Adipocyte (in vitro differentiated cells): ENCODE data around the gene PDIA5.

Source experiments
- DNase-seq: peaks from one replicate; pipeline ENCODE4 v3.0.0-alpha.2; 2015; ENCODE audit warnings: low read depth
- H3K27me3 ChIP-seq: replicated peaks from 2 replicates; pipeline ENCODE4 v1.7.0; 2013; ENCODE audit warnings: mild to moderate bottlenecking, low read length, moderate library complexity; ENCODE audit not compliant: control insufficient read depth, insufficient read depth
- H3K36me3 ChIP-seq: 2 replicates; pipeline ENCODE4 v1.7.0; 2013; ENCODE audit warnings: low read length, mild to moderate bottlenecking, moderate library complexity; ENCODE audit not compliant: control insufficient read depth, insufficient read depth, severe bottlenecking
- H3K4me1 ChIP-seq: 2 replicates; pipeline ENCODE4 v1.7.0; 2013; ENCODE audit warnings: mild to moderate bottlenecking, low read length, moderate library complexity; ENCODE audit not compliant: control insufficient read depth, insufficient read depth
- H3K4me3 ChIP-seq: 2 replicates; pipeline ENCODE4 v1.7.0; 2013; ENCODE audit warnings: mild to moderate bottlenecking, low read length, moderate library complexity
- H3K9ac ChIP-seq: 2 replicates; pipeline ENCODE4 v1.7.0; 2013; ENCODE audit warnings: mild to moderate bottlenecking, low read length, moderate library complexity
- H3K9me3 ChIP-seq: 2 replicates; pipeline ENCODE4 v1.7.0; 2013; ENCODE audit warnings: mild to moderate bottlenecking, low read length, moderate library complexity; ENCODE audit not compliant: control insufficient read depth

Gene PDIA5

GRCh38 chr3:123061856-123062255 is 5.0 kb upstream of the PDIA5 start:
- Histone ChIP-seq H3K4me3 (no peak overlapping the region), H3K9me3 (no peaks in the 10 kb centered on the region), H3K4me1 (peaks cover 5% of the 10 kb centered on the region), H3K9ac (no peak overlapping the region), H3K36me3 (no peaks in the 10 kb centered on the region), H3K27me3 (peaks cover 23% of the 10 kb centered on the region)
- no peak for DNase-seq

GRCh38 chr3:123063034-123063433 is 3.8 kb upstream of the PDIA5 start:
- peaks cover 6% of the 10 kb centered on the region for H3K4me1 ChIP-seq
- DNase-seq, result no peak
- no peak overlapping the region for H3K9ac ChIP-seq
- H3K36me3 ChIP-seq, result no peaks in the 10 kb centered on the region
- H3K9me3 ChIP-seq, result no peaks in the 10 kb centered on the region
- peaks cover 23% of the 10 kb centered on the region for H3K27me3 ChIP-seq
- no peak overlapping the region for H3K4me3 ChIP-seq

- Histone ChIP-seq H3K36me3 (no peaks in the 10 kb centered on the region), H3K4me1 (peaks cover 17% of the 10 kb centered on the region), H3K27me3 (peaks cover 23% of the 10 kb centered on the region), H3K9me3 (no peaks in the 10 kb centered on the region), H3K9ac (no peak overlapping the region), H3K4me3 (no peak overlapping the region)
- no peak for DNase-seq
Measured at GRCh38 chr3:123064506-123064905, 2.3 kb upstream of the PDIA5 start.

- Histone ChIP-seq H3K4me1 (peaks cover 17% of the 10 kb centered on the region), H3K27me3 (peaks cover 23% of the 10 kb centered on the region), H3K9me3 (no peaks in the 10 kb centered on the region), H3K9ac (no peak overlapping the region), H3K4me3 (no peak overlapping the region), H3K36me3 (no peaks in the 10 kb centered on the region)
- no peak for DNase-seq
Measured at GRCh38 chr3:123064914-123065313, 1.9 kb upstream of the PDIA5 start.

- peak overlapping the region; percentile 90 for H3K9ac ChIP-seq
- peaks cover 17% of the 10 kb centered on the region for H3K27me3 ChIP-seq
- H3K36me3 ChIP-seq, result no peaks in the 10 kb centered on the region
- H3K4me1 ChIP-seq, result peaks cover 17% of the 10 kb centered on the region
- H3K4me3 ChIP-seq, result peak overlapping the region; percentile 92
- H3K9me3 ChIP-seq, result no peaks in the 10 kb centered on the region
- DNase-seq, result no peak
Measured at GRCh38 chr3:123066599-123066895, 278 bp upstream of the PDIA5 start.

- Histone ChIP-seq H3K36me3 (no peaks in the 10 kb centered on the region), H3K4me1 (peaks cover 17% of the 10 kb centered on the region), H3K9me3 (no peaks in the 10 kb centered on the region), H3K9ac (peak overlapping the region; percentile 90), H3K27me3 (peaks cover 5% of the 10 kb centered on the region), H3K4me3 (peak overlapping the region; percentile 92)
- DNase-seq, result peak; percentile 56
Measured at GRCh38 chr3:123067689-123068600, 1.1 kb downstream of the PDIA5 start.

GRCh38 chr3:123068601-123069381 is 2.0 kb downstream of the PDIA5 start:
- Histone ChIP-seq H3K36me3 (no peaks in the 10 kb centered on the region), H3K4me3 (peak overlapping the region; percentile 92), H3K4me1 (peaks cover 17% of the 10 kb centered on the region), H3K27me3 (peaks cover 3% of the 10 kb centered on the region), H3K9me3 (no peaks in the 10 kb centered on the region), H3K9ac (peak overlapping the region; percentile 90)
- no peak for DNase-seq

- Histone ChIP-seq H3K4me1 (peaks cover 17% of the 10 kb centered on the region), H3K9ac (no peak overlapping the region), H3K4me3 (no peak overlapping the region), H3K9me3 (no peaks in the 10 kb centered on the region), H3K36me3 (no peaks in the 10 kb centered on the region), H3K27me3 (no peaks in the 10 kb centered on the region)
- DNase-seq, result no peak
Measured at GRCh38 chr3:123070510-123070909, 3.7 kb downstream of the PDIA5 start.

- H3K4me3 ChIP-seq, result no peak overlapping the region
- no peak for DNase-seq
- no peaks in the 10 kb centered on the region for H3K27me3 ChIP-seq
- H3K9ac ChIP-seq, result no peak overlapping the region
- no peaks in the 10 kb centered on the region for H3K36me3 ChIP-seq
- H3K4me1 ChIP-seq, result peaks cover 17% of the 10 kb centered on the region
- H3K9me3 ChIP-seq, result no peaks in the 10 kb centered on the region
Measured at GRCh38 chr3:123071146-123071545, 4.3 kb downstream of the PDIA5 start.

GRCh38 chr3:123071581-123071980 is 4.8 kb downstream of the PDIA5 start:
- H3K4me3 ChIP-seq, result no peak overlapping the region
- no peaks in the 10 kb centered on the region for H3K27me3 ChIP-seq
- no peak overlapping the region for H3K9ac ChIP-seq
- no peak for DNase-seq
- no peaks in the 10 kb centered on the region for H3K9me3 ChIP-seq
- no peaks in the 10 kb centered on the region for H3K36me3 ChIP-seq
- peaks cover 15% of the 10 kb centered on the region for H3K4me1 ChIP-seq

- H3K4me1 ChIP-seq, result peaks cover 19% of the 10 kb centered on the region
- no peaks in the 10 kb centered on the region for H3K36me3 ChIP-seq
- H3K9ac ChIP-seq, result no peak overlapping the region
- no peaks in the 10 kb centered on the region for H3K9me3 ChIP-seq
- no peaks in the 10 kb centered on the region for H3K27me3 ChIP-seq
- no peak overlapping the region for H3K4me3 ChIP-seq
- no peak for DNase-seq
Measured at GRCh38 chr3:123072152-123072551, 5.3 kb downstream of the PDIA5 start.
